Liver (tissue), 9 donors: ENCODE data around the gene CROT. TPM values are rescaled to one million over a fixed set of nuclear protein-coding genes. Genes with fewer than 3 reads are reported as not detected.

Experiments
- DNase-seq: peaks from one replicate; pipeline ENCODE4 v3.0.0-alpha.2; 2017; ENCODE audit warnings: low spot score
- H3K27ac ChIP-seq, 2 donors: one replicate each; pipeline ENCODE4 v1.7.0; 2013; ENCODE audit warnings: inconsistent platforms in 2 of 2, low read length in 2 of 2, control low read depth in 1 of 2, low read depth in 1 of 2, mild to moderate bottlenecking in 1 of 2
- H3K27me3 ChIP-seq, 4 donors: one replicate each; pipeline versions ENCODE4 v1.6.1 to v1.7.0; 2013; ENCODE audit warnings: low read length in 3 of 4, inconsistent platforms in 1 of 4, mild to moderate bottlenecking in 1 of 4, moderate library complexity in 1 of 4; ENCODE audit not compliant: control insufficient read depth in 4 of 4, insufficient read depth in 4 of 4
- H3K36me3 ChIP-seq, 4 donors: one replicate each; pipeline versions ENCODE4 v1.6.1 to v1.7.0; 2013; ENCODE audit warnings: low read length in 3 of 4, mild to moderate bottlenecking in 3 of 4, low read depth in 1 of 4, moderate library complexity in 1 of 4; ENCODE audit not compliant: control insufficient read depth in 4 of 4, insufficient read depth in 3 of 4
- H3K4me1 ChIP-seq, 4 donors: one replicate each; pipeline versions ENCODE4 v1.6.1 to v1.7.0; 2013; ENCODE audit warnings: low read length in 3 of 4, mild to moderate bottlenecking in 3 of 4, moderate library complexity in 1 of 4; ENCODE audit not compliant: control insufficient read depth in 4 of 4, insufficient read depth in 4 of 4
- H3K4me3 ChIP-seq, 3 donors: one replicate each; pipeline versions ENCODE4 v1.6.1 to v1.7.0; 2013; ENCODE audit warnings: low read length in 3 of 3, control low read depth in 1 of 3, low read depth in 1 of 3, mild to moderate bottlenecking in 1 of 3
- H3K9ac ChIP-seq, 2 donors: one replicate each; pipeline ENCODE4 v1.7.0; 2013; ENCODE audit warnings: low read length in 2 of 2, mild to moderate bottlenecking in 2 of 2, moderate library complexity in 2 of 2, control low read depth in 1 of 2, low read depth in 1 of 2
- H3K9me3 ChIP-seq, 4 donors: one replicate each; pipeline versions ENCODE4 v1.6.1 to v1.7.0; 2013; ENCODE audit warnings: low read length in 3 of 4; ENCODE audit not compliant: control insufficient read depth in 4 of 4
- ATF3 ChIP-seq: IDR thresholded peaks from 2 replicates; pipeline ENCODE4 v1.6.1; 2016; ENCODE audit warnings: antibody characterized with exemption
- EGR1 ChIP-seq, 2 donors: IDR thresholded peaks; 2 replicates each; pipeline ENCODE4 v1.6.1; 2016 to 2018; ENCODE audit warnings: antibody characterized with exemption in 2 of 2, low read depth in 2 of 2
- FOXA1 ChIP-seq: IDR thresholded peaks from 2 replicates; pipeline ENCODE4 v1.6.1; 2016; ENCODE audit warnings: antibody characterized with exemption
- FOXA2 ChIP-seq: IDR thresholded peaks from 2 replicates; pipeline ENCODE4 v1.6.1; 2016; ENCODE audit warnings: antibody characterized with exemption
- GABPA ChIP-seq, 2 donors: IDR thresholded peaks in 1 of 2; conservative IDR thresholded peaks in 1 of 2; 2 replicates each; pipeline ENCODE4 v1.6.1; 2016; ENCODE audit warnings: antibody characterized with exemption in 2 of 2, mild to moderate bottlenecking in 1 of 2, moderate library complexity in 1 of 2
- HNF4A ChIP-seq, 2 donors: conservative IDR thresholded peaks; 2 replicates each; pipeline ENCODE4 v1.6.1; 2016; ENCODE audit warnings: antibody characterized with exemption in 2 of 2, mild to moderate bottlenecking in 2 of 2
- HNF4G ChIP-seq: IDR thresholded peaks from 2 replicates; pipeline ENCODE4 v1.6.1; 2016; ENCODE audit warnings: antibody characterized with exemption
- JUND ChIP-seq, 2 donors: IDR thresholded peaks; 2 replicates each; pipeline ENCODE4 v1.6.1; 2016; ENCODE audit warnings: antibody characterized with exemption in 2 of 2
- MAX ChIP-seq: IDR thresholded peaks from 2 replicates; pipeline ENCODE4 v1.6.1; 2016; ENCODE audit warnings: antibody characterized with exemption
- NR2F2 ChIP-seq: IDR thresholded peaks from 2 replicates; pipeline ENCODE4 v1.6.1; 2016; ENCODE audit warnings: antibody characterized with exemption
- RAD21 ChIP-seq, 2 donors: IDR thresholded peaks; 2 replicates each; pipeline ENCODE4 v1.6.1; 2016; ENCODE audit warnings: antibody characterized with exemption in 2 of 2, mild to moderate bottlenecking in 2 of 2
- RXRA ChIP-seq, 2 donors: IDR thresholded peaks; 2 replicates each; pipeline ENCODE4 v1.6.1; 2017 to 2018; ENCODE audit warnings: antibody characterized with exemption in 2 of 2, mild to moderate bottlenecking in 1 of 2
- SP1 ChIP-seq: IDR thresholded peaks from 2 replicates; pipeline ENCODE4 v1.6.1; 2018; ENCODE audit warnings: antibody characterized with exemption, mild to moderate bottlenecking
- TAF1 ChIP-seq: conservative IDR thresholded peaks from 2 replicates; pipeline ENCODE4 v1.6.1; 2016; ENCODE audit warnings: antibody characterized with exemption, mild to moderate bottlenecking
- YY1 ChIP-seq: IDR thresholded peaks from 2 replicates; pipeline ENCODE4 v1.6.1; 2016; ENCODE audit warnings: antibody characterized with exemption, mild to moderate bottlenecking
- WGBS: extraction: QIAGEN DNeasy Blood & Tissue Kit; methylation state at CpG from one replicate; pipeline ENCODE4 v1.1.7; 2013; 5-methylcytosine and 5-hydroxymethylcytosine counted together
- polyA plus RNA-seq, 2 donors: library from polyadenylated mRNA; stranded (reverse) in 1 of 2; unstranded in 1 of 2; fragments of 200-250 nt in 1 of 2; fragments of >200 nt in 1 of 2; fragmentation: Nextera tagmentation in 1 of 2; extraction: Ambion mirVana in 1 of 2; gene quantifications; one replicate each; pipeline versions ENCODE4 v1.2.1 to v1.2.3, GENCODE V29; 2013 to 2015
- total RNA-seq, 2 donors: library from RNA; depleted of rRNA; stranded (reverse); fragments of >200 nt; gene quantifications; one replicate each; pipeline ENCODE4 v1.2.3, GENCODE V29; 2014
- TF ChIP-seq, protein P1 (sequence below): fragments of 150-350 bp; IDR thresholded peaks from 2 replicates; pipeline ENCODE4 v1.5.1; 2017; ENCODE audit warnings: improper control_type of control experiment, low read depth, low read length; ENCODE audit not compliant: missing input control
- TF ChIP-seq, protein P2 (sequence below): IDR thresholded peaks from 2 replicates; pipeline ENCODE4 v1.6.1; 2016; ENCODE audit warnings: antibody characterized with exemption, mild to moderate bottlenecking
- TF ChIP-seq, protein P3 (sequence below): IDR thresholded peaks from 2 replicates; pipeline ENCODE4 v1.6.1; 2016; ENCODE audit warnings: antibody characterized with exemption
- donor health status: healthy.
- donor health status: healthy.
- donor health status: healthy.
- donor health status: healthy.
- donor health status: healthy.

The CROT gene
- total and polyA plus RNA-seq, 4 donors = 10.6 to 45.1 (median 32.9) TPM

DNA sequence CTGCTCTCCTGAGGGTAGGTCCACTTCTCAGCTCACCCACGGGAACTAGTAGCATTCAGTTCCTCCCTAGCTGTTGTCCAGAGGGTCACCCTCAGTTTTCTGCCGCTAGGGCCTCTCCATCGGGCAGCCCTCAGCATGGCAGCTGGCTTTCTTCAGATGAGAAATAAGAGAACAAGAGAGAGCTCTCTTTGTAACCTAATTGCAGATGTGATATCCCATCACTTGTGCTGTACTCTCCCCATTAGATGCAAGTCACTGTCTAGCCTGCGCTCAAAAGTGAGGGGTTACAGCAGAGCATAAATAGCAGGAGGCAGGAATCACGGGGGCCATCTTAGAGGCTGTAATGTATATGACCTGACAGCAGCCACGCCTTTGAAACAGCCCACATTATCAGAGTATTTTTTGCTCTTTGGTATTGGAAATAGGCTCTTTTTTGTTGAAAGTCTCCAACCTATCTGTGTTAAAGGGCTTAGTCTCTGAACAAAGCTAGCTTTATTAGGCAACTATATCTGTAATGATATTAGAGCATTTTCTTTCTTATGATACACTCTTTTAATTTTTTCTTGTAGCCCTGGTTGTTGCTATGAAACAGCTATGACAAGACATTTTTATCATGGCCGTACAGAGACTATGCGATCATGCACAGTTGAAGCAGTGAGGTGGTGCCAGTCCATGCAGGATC is 45.7 kb downstream of the CROT start:
- Histone ChIP-seq H3K4me3 (no peak overlapping the region), H3K9ac (no peak overlapping the region), H3K4me1 (no peaks in the 10 kb centered on the region), H3K9me3 (no peaks in the 10 kb centered on the region), H3K36me3 (peaks cover 2 to 56% (median 20%) of the 10 kb centered on the region in 4 donors), H3K27me3 (no peaks in the 10 kb centered on the region), H3K27ac (no peak overlapping the region)
- WGBS = 95% methylated on average over 8 of the region's 8 CpGs
- no peak for TF ChIP-seq FOXA2
- TF ChIP-seq JUND (IDR thresholded peaks at IDR 0.05) = no peak
- TF ChIP-seq, protein P1, sequence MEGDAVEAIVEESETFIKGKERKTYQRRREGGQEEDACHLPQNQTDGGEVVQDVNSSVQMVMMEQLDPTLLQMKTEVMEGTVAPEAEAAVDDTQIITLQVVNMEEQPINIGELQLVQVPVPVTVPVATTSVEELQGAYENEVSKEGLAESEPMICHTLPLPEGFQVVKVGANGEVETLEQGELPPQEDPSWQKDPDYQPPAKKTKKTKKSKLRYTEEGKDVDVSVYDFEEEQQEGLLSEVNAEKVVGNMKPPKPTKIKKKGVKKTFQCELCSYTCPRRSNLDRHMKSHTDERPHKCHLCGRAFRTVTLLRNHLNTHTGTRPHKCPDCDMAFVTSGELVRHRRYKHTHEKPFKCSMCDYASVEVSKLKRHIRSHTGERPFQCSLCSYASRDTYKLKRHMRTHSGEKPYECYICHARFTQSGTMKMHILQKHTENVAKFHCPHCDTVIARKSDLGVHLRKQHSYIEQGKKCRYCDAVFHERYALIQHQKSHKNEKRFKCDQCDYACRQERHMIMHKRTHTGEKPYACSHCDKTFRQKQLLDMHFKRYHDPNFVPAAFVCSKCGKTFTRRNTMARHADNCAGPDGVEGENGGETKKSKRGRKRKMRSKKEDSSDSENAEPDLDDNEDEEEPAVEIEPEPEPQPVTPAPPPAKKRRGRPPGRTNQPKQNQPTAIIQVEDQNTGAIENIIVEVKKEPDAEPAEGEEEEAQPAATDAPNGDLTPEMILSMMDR = no peak
- no peak for TF ChIP-seq RXRA (IDR thresholded peaks at IDR 0.05)
- TF ChIP-seq, protein P2, sequence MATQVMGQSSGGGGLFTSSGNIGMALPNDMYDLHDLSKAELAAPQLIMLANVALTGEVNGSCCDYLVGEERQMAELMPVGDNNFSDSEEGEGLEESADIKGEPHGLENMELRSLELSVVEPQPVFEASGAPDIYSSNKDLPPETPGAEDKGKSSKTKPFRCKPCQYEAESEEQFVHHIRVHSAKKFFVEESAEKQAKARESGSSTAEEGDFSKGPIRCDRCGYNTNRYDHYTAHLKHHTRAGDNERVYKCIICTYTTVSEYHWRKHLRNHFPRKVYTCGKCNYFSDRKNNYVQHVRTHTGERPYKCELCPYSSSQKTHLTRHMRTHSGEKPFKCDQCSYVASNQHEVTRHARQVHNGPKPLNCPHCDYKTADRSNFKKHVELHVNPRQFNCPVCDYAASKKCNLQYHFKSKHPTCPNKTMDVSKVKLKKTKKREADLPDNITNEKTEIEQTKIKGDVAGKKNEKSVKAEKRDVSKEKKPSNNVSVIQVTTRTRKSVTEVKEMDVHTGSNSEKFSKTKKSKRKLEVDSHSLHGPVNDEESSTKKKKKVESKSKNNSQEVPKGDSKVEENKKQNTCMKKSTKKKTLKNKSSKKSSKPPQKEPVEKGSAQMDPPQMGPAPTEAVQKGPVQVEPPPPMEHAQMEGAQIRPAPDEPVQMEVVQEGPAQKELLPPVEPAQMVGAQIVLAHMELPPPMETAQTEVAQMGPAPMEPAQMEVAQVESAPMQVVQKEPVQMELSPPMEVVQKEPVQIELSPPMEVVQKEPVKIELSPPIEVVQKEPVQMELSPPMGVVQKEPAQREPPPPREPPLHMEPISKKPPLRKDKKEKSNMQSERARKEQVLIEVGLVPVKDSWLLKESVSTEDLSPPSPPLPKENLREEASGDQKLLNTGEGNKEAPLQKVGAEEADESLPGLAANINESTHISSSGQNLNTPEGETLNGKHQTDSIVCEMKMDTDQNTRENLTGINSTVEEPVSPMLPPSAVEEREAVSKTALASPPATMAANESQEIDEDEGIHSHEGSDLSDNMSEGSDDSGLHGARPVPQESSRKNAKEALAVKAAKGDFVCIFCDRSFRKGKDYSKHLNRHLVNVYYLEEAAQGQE = no peak
- no peak for TF ChIP-seq SP1
- TF ChIP-seq HNF4A (conservative IDR thresholded peaks at IDR 0.05) = no peak
- TF ChIP-seq NR2F2 = no peak
- no peak for TF ChIP-seq ATF3
- no peak for TF ChIP-seq TAF1
- TF ChIP-seq FOXA1 = no peak
- no peak for TF ChIP-seq YY1
- TF ChIP-seq HNF4G = no peak
- TF ChIP-seq, protein P3, sequence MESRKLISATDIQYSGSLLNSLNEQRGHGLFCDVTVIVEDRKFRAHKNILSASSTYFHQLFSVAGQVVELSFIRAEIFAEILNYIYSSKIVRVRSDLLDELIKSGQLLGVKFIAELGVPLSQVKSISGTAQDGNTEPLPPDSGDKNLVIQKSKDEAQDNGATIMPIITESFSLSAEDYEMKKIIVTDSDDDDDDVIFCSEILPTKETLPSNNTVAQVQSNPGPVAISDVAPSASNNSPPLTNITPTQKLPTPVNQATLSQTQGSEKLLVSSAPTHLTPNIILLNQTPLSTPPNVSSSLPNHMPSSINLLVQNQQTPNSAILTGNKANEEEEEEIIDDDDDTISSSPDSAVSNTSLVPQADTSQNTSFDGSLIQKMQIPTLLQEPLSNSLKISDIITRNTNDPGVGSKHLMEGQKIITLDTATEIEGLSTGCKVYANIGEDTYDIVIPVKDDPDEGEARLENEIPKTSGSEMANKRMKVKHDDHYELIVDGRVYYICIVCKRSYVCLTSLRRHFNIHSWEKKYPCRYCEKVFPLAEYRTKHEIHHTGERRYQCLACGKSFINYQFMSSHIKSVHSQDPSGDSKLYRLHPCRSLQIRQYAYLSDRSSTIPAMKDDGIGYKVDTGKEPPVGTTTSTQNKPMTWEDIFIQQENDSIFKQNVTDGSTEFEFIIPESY = no peak
- TF ChIP-seq MAX = no peak
- TF ChIP-seq EGR1 (IDR thresholded peaks at IDR 0.05; ENCODE audit: low read depth in 2 of 2) = no peak
- TF ChIP-seq GABPA (IDR thresholded peaks at IDR 0.05 in 1 of 2, conservative IDR thresholded peaks at IDR 0.05 in 1 of 2) = no peak
- no peak for TF ChIP-seq RAD21 (IDR thresholded peaks at IDR 0.05)
- DNase-seq = no peak
